DMS53 treated with DMSO at 0.1 percent for 48 hours (cell line): ENCODE data around the gene ZNF675.
"Not testable (repeated sequence)": the region's sequence is repeated elsewhere in the genome, so short reads cannot be mapped to it uniquely, and the experiment has no call there.

Experiments
- DNase-seq: peaks from one replicate; lab custom pipeline; 2025; ENCODE audit not compliant: unreplicated experiment; lab: John Stamatoyannopoulos, UW

The ZNF675 gene

DNA sequence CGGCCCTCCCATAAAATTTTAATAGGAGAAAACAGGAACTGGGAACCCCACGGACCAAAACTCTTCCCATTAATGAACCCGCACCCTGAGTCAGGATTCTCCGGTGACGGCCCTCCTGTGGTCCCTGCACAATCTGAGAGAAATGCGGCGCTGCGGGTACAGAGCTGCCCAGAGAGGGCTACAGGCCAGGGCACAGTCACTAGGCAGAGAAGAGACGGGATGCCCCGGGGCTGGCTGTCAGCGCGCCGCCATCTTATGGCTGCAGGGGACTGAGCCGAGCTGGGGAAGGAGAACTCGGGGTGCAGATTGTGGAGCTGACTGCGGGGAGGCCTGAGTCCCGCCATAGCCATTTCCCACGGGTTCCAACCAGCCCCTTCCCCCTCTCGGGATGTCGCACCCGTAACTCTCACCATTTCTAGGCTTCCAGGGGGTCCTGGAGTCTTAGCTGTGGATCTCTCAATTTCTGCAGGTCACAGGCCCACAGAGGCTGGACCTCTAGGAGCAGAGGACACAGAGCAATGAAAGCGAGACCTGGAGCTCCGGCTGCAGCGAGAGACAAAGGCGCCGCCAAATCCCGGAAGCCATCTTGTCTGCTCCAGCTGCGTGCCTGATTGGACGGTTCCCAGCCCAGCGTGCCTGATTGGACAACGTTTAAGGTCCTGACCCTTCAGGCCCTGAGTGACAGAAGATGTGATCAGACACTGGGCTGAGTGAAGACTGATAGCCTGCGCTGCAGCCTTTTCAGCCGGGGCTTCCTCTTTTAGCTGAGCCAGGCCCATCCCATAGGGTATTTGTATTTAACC lies at the start of gene ZNF675:
Gene ZNF675 (minus strand): TSS at position 592 of the 803 bp plus-strand sequence. CDS start 179 bp downstream, at position 413.
- DNase-seq = peak; percentile 84

GRCh38 chr19:23730729-23731465 lies 43.9 kb upstream of the ZNF675 start:
- DNase-seq = not testable (repeated sequence)

DNA sequence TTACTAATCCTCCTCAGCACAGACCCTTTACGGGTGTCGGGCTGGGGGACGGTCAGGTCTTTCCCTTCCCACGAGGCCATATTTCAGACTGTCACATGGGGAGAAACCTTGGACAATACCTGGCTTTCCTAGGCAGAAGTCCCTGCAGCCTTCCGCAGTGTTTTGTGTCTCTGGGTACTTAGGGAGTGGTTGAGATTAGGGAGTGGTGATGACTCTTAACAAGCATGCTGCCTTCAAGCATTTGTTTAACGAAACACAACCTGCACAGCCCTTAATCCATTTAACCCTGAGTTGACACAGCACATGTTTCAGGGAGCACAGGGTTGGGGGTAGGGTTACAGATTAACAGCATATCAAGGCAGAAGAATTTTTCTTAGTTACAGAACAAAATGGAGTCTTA lies 37.1 kb upstream of the ZNF675 start:
- DNase-seq = not testable (repeated sequence)

DNA sequence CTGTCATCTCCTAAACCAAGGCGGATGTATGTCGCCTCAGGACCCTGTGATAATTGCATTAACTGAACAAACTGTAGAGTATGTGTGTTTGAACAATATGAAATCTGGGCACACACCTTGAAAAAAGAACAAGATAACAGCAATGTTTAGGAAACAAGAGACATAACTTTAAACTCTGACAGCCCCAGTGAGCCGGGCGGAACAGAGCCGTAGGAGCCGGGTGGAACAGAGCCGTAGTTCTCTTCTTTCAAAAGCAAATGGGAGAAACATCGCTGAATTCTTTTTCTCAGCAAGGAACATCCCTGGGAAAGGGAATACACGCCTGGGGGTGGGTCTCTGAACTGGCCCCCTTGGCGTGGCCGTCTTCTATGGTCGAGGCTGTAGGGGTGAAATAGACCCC lies 31.8 kb upstream of the ZNF675 start:
- no peak for DNase-seq

DNA sequence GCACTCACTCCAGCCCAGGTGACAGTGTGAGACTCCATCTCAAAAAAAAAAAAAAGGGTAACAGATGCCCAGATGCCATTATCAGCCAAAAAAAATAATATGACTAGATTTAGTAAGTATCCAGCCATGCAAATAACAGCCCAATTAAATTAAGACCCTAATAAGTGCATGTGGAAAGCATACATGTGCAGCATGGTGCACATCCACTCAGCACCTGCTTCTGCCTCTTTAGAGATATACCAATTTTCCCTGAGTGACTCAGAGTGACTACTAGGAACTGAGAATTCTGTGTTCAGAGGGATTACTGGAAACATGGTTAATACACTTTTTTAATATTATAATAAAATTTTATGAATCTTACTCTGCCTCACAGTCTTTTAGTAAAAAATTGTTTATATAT lies 29.8 kb upstream of the ZNF675 start:
- DNase-seq = no peak

DNA sequence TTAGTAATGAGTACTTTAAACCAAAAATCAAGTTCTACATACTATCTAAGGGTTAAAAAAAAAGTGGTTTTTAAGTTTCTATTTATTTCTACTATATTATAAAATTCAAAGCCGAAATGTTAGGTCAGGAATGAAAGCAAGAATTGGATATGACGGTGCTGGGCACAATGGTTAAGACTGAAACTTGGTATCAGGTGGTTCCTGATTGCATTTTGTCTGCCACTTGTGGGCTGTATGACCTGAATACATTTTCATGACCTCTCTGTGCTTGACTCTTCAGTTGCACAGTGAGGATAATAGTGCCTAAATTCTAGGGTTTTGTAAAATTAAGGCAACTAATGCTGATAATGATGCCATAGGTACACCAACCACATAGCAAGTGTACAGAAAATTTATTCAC lies 22.3 kb upstream of the ZNF675 start:
- no peak for DNase-seq

DNA sequence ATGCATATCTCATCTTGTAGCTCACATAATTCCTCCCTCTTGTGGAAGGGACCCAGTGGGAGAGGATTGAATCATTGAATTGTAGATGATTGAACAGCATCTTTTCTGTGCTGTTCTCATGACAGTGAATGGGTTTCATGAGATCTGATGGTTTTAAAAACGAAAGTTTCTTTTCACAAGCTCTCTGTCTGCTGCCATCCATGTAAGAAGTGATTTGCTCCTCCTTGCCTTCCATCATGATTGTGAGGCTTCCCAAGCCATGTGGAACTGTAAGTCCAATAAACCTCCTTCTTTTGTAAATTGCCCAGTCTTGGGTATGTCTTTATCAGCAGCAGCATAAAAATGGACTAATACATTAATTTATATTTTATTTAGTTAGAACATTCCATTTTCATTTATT lies 19.6 kb upstream of the ZNF675 start:
- no peak for DNase-seq

GRCh38 chr19:23699521-23699860 lies 12.5 kb upstream of the ZNF675 start:
- no peak for DNase-seq

DNA sequence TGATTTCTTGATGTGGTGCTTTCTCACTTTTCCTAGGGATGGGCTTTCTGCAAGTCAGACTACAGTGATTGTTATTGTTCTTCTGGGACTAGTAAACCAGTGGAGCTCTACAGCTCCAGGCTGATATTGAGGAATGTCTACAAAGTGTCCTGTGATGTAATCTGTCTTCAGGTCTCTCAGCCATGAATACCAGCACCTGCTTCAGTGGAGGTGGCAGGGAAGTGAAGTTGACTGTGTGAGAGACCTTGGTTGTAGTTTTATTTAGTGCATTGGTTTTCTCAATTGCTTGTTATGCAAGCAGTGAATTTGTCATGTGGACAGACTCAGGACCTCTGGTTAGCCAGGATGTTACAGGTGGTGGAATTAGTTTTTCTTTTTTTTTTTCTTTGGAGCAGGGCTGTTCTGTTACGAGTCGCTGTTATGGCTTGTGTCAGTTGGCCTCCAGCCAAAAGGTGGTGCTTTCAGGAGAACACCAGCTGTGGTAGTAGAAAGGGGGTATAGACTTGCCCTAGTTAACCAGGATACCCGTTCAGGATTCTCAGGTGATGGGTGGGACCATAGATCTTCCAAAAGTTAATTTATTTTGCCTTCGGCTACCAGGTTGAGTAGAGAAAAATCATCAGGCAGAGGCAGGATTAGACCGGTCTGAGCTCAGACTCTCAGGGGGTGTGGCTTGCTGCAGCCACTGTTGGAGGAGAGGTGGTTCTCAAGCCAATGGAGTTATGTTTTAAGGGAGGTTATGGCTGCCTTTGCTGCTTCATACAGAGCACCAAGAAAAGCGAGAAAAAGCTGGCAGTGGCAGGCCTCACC lies 11.9 kb upstream of the ZNF675 start:
- DNase-seq = no peak

DNA sequence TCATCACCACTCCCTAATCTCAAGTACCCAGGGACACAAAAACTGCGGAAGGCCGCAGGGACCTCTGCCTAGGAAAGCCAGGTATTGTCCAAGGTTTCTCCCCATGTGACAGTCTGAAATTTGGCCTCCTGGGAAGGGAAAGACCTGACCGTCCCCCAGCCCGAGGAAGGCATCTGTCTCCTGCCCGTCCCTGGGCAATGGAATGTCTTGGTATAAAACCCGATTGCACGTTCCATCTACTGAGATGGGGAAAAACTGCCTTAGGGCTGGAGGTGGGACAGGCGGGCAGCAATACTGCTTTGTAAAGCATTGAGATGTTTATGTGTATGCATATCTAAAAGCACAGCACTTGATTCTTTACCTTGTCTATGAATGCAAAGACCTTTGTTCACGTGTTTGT lies 5.9 kb upstream of the ZNF675 start:
- not testable (repeated sequence) for DNase-seq

GRCh38 chr19:23673132-23673531 lies 13.9 kb downstream of the ZNF675 start:
- DNase-seq = no peak

DNA sequence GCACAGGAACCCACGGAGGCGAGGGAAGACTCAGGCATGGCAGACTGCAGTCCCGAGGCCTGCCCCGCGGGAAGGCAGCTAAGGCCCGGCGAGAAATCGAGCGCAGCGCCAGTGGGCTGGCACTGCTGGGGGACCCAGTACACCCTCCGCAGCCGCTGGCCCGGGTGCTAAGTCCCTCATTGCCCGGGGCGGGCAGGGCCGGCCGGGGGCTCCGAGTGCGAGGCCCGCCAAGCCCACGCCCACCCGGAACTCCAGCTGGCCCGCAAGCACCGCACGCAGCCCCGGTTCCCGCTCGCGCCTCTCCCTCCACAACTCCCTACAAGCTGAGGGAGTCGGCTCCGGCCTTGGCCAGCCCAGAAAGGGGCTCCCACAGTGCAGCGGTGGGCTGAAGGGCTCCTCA lies 18.4 kb downstream of the ZNF675 start:
- DNase-seq = not testable (repeated sequence)

- no peak for DNase-seq
Measured at GRCh38 chr19:23665651-23666410, 21.2 kb downstream of the ZNF675 start.

- not testable (repeated sequence) for DNase-seq
Measured at GRCh38 chr19:23649817-23650216, 37.2 kb downstream of the ZNF675 start.
